GM19240 (cell line): ENCODE results near the gene JAKMIP2.

Experiments
- DNase-seq: peaks from one replicate; pipeline ENCODE4 v3.0.0; 2011; ENCODE audit warnings: low spot score; ENCODE audit not compliant: insufficient read length

Gene JAKMIP2

GRCh38 chr5:147789820-147790219, 7.3 kb upstream of the JAKMIP2 start:
- no peak for DNase-seq

- no peak for DNase-seq
Measured at GRCh38 chr5:147788023-147788422, 5.5 kb upstream of the JAKMIP2 start.

GRCh38 chr5:147786142-147786541, 3.6 kb upstream of the JAKMIP2 start:
- DNase-seq = no peak

- no peak for DNase-seq
Measured at GRCh38 chr5:147784146-147784987, 1.8 kb upstream of the JAKMIP2 start.

GRCh38 chr5:147780924-147781573, 1.5 kb downstream of the JAKMIP2 start:
- no peak for DNase-seq

- no peak for DNase-seq
Measured at GRCh38 chr5:147779694-147780093, 2.8 kb downstream of the JAKMIP2 start.

GRCh38 chr5:147776989-147777388, 5.5 kb downstream of the JAKMIP2 start:
- DNase-seq = no peak

GRCh38 chr5:147773587-147773986, 8.9 kb downstream of the JAKMIP2 start:
- no peak for DNase-seq

- DNase-seq = no peak
Measured at GRCh38 chr5:147773139-147773538, 9.4 kb downstream of the JAKMIP2 start.

GRCh38 chr5:147767048-147767447, 15.5 kb downstream of the JAKMIP2 start:
- no peak for DNase-seq

GRCh38 chr5:147763791-147764525, 18.6 kb downstream of the JAKMIP2 start:
- no peak for DNase-seq

- no peak for DNase-seq
Measured at GRCh38 chr5:147760086-147760875, 22.2 kb downstream of the JAKMIP2 start.

- no peak for DNase-seq
Measured at GRCh38 chr5:147759441-147759840, 23.1 kb downstream of the JAKMIP2 start.

- no peak for DNase-seq
Measured at GRCh38 chr5:147756566-147756965, 26.0 kb downstream of the JAKMIP2 start.

- no peak for DNase-seq
Measured at GRCh38 chr5:147754372-147755122, 28.0 kb downstream of the JAKMIP2 start.

- DNase-seq = no peak
Measured at GRCh38 chr5:147753765-147754164, 28.8 kb downstream of the JAKMIP2 start.

- no peak for DNase-seq
Measured at GRCh38 chr5:147752666-147753290, 29.8 kb downstream of the JAKMIP2 start.

- DNase-seq = no peak
Measured at GRCh38 chr5:147752033-147752432, 30.5 kb downstream of the JAKMIP2 start.

GRCh38 chr5:147751156-147751830, 31.2 kb downstream of the JAKMIP2 start:
- DNase-seq = no peak

GRCh38 chr5:147750065-147750464, 32.5 kb downstream of the JAKMIP2 start:
- DNase-seq = no peak
